Measurements from ENCODE around the gene CYP27A1. TPM values are rescaled to one million over a fixed set of nuclear protein-coding genes. Genes with fewer than 3 reads are reported as not detected.
A peak's percentile ranks its signal among the peaks of the same experiment; 100 is the strongest.

Gene CYP27A1
- total and polyA plus RNA-seq, 9 of the 15 experiments (the other 6 are each of a cell fraction or from before 2014, with no cell fraction given), result 0.20 TPM; not detected in 8

DNA sequence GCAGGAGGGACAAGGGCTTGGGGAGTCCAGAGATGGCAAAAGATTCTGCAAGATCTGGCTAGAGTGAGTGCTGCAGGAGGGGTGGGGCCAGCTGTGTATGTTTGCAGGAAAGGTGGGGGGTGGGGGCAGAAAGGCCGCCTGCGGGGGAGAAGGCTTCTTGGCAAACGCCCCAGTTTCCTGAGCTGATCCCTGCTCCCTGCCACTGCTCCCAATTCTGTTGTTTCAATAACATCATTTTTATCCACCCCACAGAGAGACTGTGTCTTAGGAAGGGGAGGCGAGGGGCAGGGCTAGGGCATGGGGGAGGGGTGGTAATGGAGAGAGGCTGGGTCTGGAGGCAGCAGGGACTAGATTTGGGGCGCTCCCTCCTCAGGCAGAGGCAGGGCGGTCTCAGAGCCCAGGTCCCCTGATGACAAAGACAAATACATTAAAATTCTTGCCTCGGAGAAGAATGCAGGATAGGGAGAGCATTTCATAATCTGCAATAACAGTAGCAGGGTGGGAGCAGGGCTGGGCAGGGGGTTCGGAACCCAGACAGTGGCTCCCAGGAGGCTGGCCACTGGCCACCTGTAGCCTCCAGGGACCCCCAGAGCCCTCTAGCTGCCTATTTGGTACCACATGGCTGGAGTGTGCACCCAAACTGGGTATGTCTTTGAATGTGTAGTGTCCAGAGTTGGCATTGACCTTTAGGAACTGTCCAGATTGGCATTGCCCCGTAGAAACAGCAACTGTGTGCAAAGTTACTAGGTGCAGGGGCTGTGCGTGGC lies 75.6 kb downstream of the CYP27A1 start:
- in situ Hi-C loops (cut with MboI), result loop anchor here (10.0 kb wide), 1 partner anchor 257 kb away; no protein-coding TSS in a partner anchor
- intact Hi-C loops (cut with micrococcal nuclease), result loop anchor here (10.0 kb wide), 1 partner anchor 297 kb away; no protein-coding TSS in a partner anchor
- Histone ChIP-seq H3K4me3 (no peak overlapping the region), H3K27ac (ENCODE audit: extremely low read depth, low read depth, low read length) (no peak overlapping the region), H3K9me1 (ENCODE audit: control insufficient read depth, insufficient read depth, low read length) (no peaks in the 10 kb centered on the region), H3K4me2 (ENCODE audit: insufficient read depth, low read length) (no peak overlapping the region), H2AFZ (ENCODE audit: low read depth, low read length) (no peak overlapping the region), H3K9me3 (replicated peaks; ENCODE audit: control insufficient read depth, insufficient read depth, low read depth, low read length) (no peaks in the 10 kb centered on the region), H4K20me1 (replicated peaks; ENCODE audit: control insufficient read depth, insufficient read depth, low read length) (peaks cover 6% of the 10 kb centered on the region; the same call in 1 of the 2 replicates), H3K9ac (ENCODE audit: insufficient read depth in 1 of 2, low read depth in 2 of 2, low read length in 2 of 2) (no peak overlapping the region), H3K4me1 (replicated peaks in 1 of 2; ENCODE audit: control insufficient read depth in 2 of 2, insufficient read depth in 2 of 2, low read length in 2 of 2) (peaks cover 3 to 15% of the 10 kb centered on the region in 2 experiments; a peak in 3 of 5 replicates), H3K27me3 (ENCODE audit: control insufficient read depth in 2 of 2, insufficient read depth in 2 of 2, low read length in 2 of 2) (peaks cover 0 to 58% of the 10 kb centered on the region in 2 experiments; a peak in 4 of 5 replicates), H3K36me3 (ENCODE audit: control insufficient read depth, insufficient read depth, low read length) (no peaks in the 10 kb centered on the region), H3K79me2 (ENCODE audit: control insufficient read depth, insufficient read depth, low read length) (no peaks in the 10 kb centered on the region)
- 2% methylated on average over 6 of the region's 10 CpGs for WGBS (ENCODE audit: insufficient coverage, low coverage, missing lambda C conversion rate)
- no TSS peak for BruUV-seq (replicated peaks)
- POLR2A ChIA-PET, result interaction anchor here (0.6 kb wide), 1 partner anchor 27 kb away, joined by 3 read pairs; no protein-coding TSS in a partner anchor
- TF ChIP-seq NFIC (IDR thresholded peaks at IDR 0.05), result 0 out of 2 replicates have a peak, but pooled peaks have one; percentile 8
- no peak for TF ChIP-seq ZNF75A (CRISPR knock-in tag; IDR thresholded peaks at IDR 0.05)
- CTCF ChIA-PET (ENCODE audit: low intra/inter-chr PET ratio), result no interaction called here
- no peak for ATAC-seq
- no peak for FAIRE-seq
- DNase-seq (ENCODE audit: extremely low read depth in 1 of 4, low spot score in 3 of 4), result no peak

DNA sequence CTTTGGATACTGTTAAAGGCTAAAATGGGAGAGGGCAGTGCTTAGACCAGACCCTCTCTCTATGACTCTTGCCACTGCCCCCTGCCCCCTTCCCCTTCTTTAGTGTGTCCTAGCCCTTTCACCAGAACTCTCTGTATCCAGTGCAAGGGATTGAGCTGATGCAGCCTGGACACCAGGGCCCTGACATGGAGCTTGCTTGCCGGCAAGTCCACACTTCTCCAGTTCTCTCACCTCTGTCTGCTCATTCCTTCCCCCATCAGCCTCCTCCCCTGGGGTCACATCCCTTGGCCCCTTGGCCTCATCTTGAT lies 76.1 kb downstream of the CYP27A1 start:
- in situ Hi-C loops (cut with MboI), result loop anchor here (10.0 kb wide), 1 partner anchor 257 kb away; no protein-coding TSS in a partner anchor
- POLR2A ChIA-PET, result interaction anchor here (0.6 kb wide), 1 partner anchor 27 kb away, joined by 3 read pairs; no protein-coding TSS in a partner anchor

More for the DNA sequence above, 76.1 kb downstream of the CYP27A1 start:
- no peaks in the 10 kb centered on the region for H3K9me1 ChIP-seq (ENCODE audit: control insufficient read depth, insufficient read depth, low read length)
- H4K20me1 ChIP-seq (replicated peaks; ENCODE audit: control insufficient read depth, insufficient read depth, low read length), result peaks cover 6% of the 10 kb centered on the region; the same call in 1 of the 2 replicates
- H2AFZ ChIP-seq (ENCODE audit: low read depth, low read length), result no peak overlapping the region
- no peak for DNase-seq (ENCODE audit: extremely low read depth in 1 of 4, low spot score in 3 of 4)
- H3K4me3 ChIP-seq, result no peak overlapping the region
- no peak overlapping the region for H3K4me2 ChIP-seq (ENCODE audit: insufficient read depth, low read length)
- ATAC-seq, result no peak
- no peak overlapping the region for H3K9ac ChIP-seq (ENCODE audit: insufficient read depth in 1 of 2, low read depth in 2 of 2, low read length in 2 of 2)
- no peaks in the 10 kb centered on the region for H3K79me2 ChIP-seq (ENCODE audit: control insufficient read depth, insufficient read depth, low read length)
- peaks cover 0 to 58% of the 10 kb centered on the region in 2 experiments; a peak in 4 of 5 replicates for H3K27me3 ChIP-seq (ENCODE audit: control insufficient read depth in 2 of 2, insufficient read depth in 2 of 2, low read length in 2 of 2)
- WGBS (ENCODE audit: insufficient coverage, low coverage, missing lambda C conversion rate), result 0% methylated on average over 1 of the region's 1 CpG
- H3K9me3 ChIP-seq (replicated peaks; ENCODE audit: control insufficient read depth, insufficient read depth, low read depth, low read length), result no peaks in the 10 kb centered on the region
- H3K36me3 ChIP-seq (ENCODE audit: control insufficient read depth, insufficient read depth, low read length), result no peaks in the 10 kb centered on the region
- no peak overlapping the region for H3K27ac ChIP-seq (ENCODE audit: extremely low read depth, low read depth, low read length)
- BruUV-seq (replicated peaks), result no TSS peak
- CTCF ChIA-PET (ENCODE audit: low intra/inter-chr PET ratio), result no interaction called here
- FAIRE-seq, result no peak
- TF ChIP-seq SIN3A (IDR thresholded peaks at IDR 0.05; ENCODE audit: borderline replicate concordance in 2 of 2, control insufficient read depth in 1 of 2, low read depth in 2 of 2, low read length in 2 of 2) (no peak), IRF1 (CRISPR knock-in tag; IDR thresholded peaks at IDR 0.05; ENCODE audit: borderline replicate concordance) (no peak), RBM14 (IDR thresholded peaks at IDR 0.05; ENCODE audit: borderline replicate concordance, insufficient read depth, low read depth, low read length) (no peak), TAF7 (tag; IDR thresholded peaks at IDR 0.05) (no peak), ZBTB26 (CRISPR knock-in tag; IDR thresholded peaks at IDR 0.05) (no peak), RFX7 (CRISPR knock-in tag; IDR thresholded peaks at IDR 0.05) (no peak), ZNF584 (CRISPR knock-in tag; IDR thresholded peaks at IDR 0.05; ENCODE audit: low read depth) (no peak), SMARCA4 (IDR thresholded peaks at IDR 0.05) (no peak)
- peaks cover 3 to 15% of the 10 kb centered on the region in 2 experiments; a peak in 3 of 5 replicates for H3K4me1 ChIP-seq (replicated peaks in 1 of 2; ENCODE audit: control insufficient read depth in 2 of 2, insufficient read depth in 2 of 2, low read length in 2 of 2)
- intact Hi-C loops (cut with micrococcal nuclease), result loop anchor here (10.0 kb wide), 1 partner anchor 297 kb away; no protein-coding TSS in a partner anchor

Measured in K562 (cell line).